Ovary (tissue), 9 donors: ENCODE results near the gene PTPRN2. TPM values are rescaled to one million over a fixed set of nuclear protein-coding genes. Genes with fewer than 3 reads are reported as not detected.

Experiments used
- DNase-seq, 5 donors: peaks; one replicate each; pipeline ENCODE4 v3.0.0-alpha.2; 2019 to 2020
- H3K27ac ChIP-seq, 2 donors: fragments of 200-600 bp; one replicate each; pipeline versions ENCODE4 v1.5.1 to v1.8.0; 2019 to 2022
- H3K27me3 ChIP-seq: fragments of 200-600 bp; one replicate; pipeline ENCODE4 v1.8.0; 2022
- H3K36me3 ChIP-seq: fragments of 200-600 bp; sonication (generic); one replicate; pipeline ENCODE4 v1.5.1; 2019
- H3K4me1 ChIP-seq: one replicate; pipeline ENCODE4 v1.8.1; 2013; ENCODE audit warnings: mild to moderate bottlenecking, moderate library complexity; ENCODE audit not compliant: insufficient read depth
- H3K4me3 ChIP-seq: fragments of 200-600 bp; sonication (generic); one replicate; pipeline ENCODE4 v1.5.1; 2017
- H3K9me3 ChIP-seq, 2 donors: fragments of 200-600 bp in 1 of 2; sonication (generic) in 1 of 2; one replicate each; pipeline versions ENCODE4 v1.5.1 to v1.8.1; 2013 to 2019; ENCODE audit warnings: mild to moderate bottlenecking in 1 of 2, moderate library complexity in 1 of 2
- CTCF ChIP-seq, 3 donors: fragments of 450-650 bp in 2 of 3; fragments of 200-600 bp in 1 of 3; IDR thresholded peaks; one replicate each; pipeline versions ENCODE4 v1.5.1 to v1.8.0; 2016 to 2022; ENCODE audit warnings: antibody characterized with exemption in 3 of 3, mild to moderate bottlenecking in 1 of 3
- EP300 ChIP-seq: sonication (generic); formaldehyde crosslinking; IDR thresholded peaks from one replicate; pipeline ENCODE4 v1.6.1; 2017; ENCODE audit warnings: antibody characterized with exemption
- POLR2A ChIP-seq: fragments of 450-650 bp; IDR thresholded peaks from one replicate; pipeline ENCODE4 v1.6.1; 2017; ENCODE audit warnings: antibody characterized with exemption, mild to moderate bottlenecking, moderate library complexity
- WGBS, 3 donors: extraction: QIAGEN DNeasy Blood & Tissue Kit in 1 of 3; methylation state at CpG; one replicate each; pipeline versions ENCODE4 v1.1.5 to v1.1.7; 2013 to 2017; 5-methylcytosine and 5-hydroxymethylcytosine counted together
- intact Hi-C, 4 donors: fragments of 100-400 bp; cut with DNase I; formaldehyde crosslinking; loops; one replicate each; pipeline versions ENCODE4 v1.11.0 to v1.15.1; 2022 to 2023
- polyA plus RNA-seq, 2 donors: library from polyadenylated mRNA; stranded (reverse); fragments of 200-250 nt in 1 of 2; fragments of 350-450 nt in 1 of 2; fragmentation: Illumina TruSeq in 1 of 2; extraction: RNeasy Lipid Tissue Mini Kit (QIAGEN cat#74804) in 1 of 2; gene quantifications; one replicate each; pipeline ENCODE4 v1.2.3, GENCODE V29; 2013 to 2014
- total RNA-seq, 7 donors: library from RNA; depleted of rRNA in 2 of 7; stranded (reverse); fragments of >200 nt in 2 of 7; fragmentation: NEBNext Ultra II Directional in 3 of 7; extraction: Animal tissue kit (Norgen Biotek cat#: 25700) in 3 of 7; gene quantifications; one replicate each; pipeline versions ENCODE4 v1.1.0 to v1.2.4, GENCODE V29; 2016 to 2023
- donor health status: DM: no; HTN: no; CAD: no; lungs with moderate emphysema.
- donor health status: DM: no; HTN: no; CAD: no.
- donor health status: Bipolar disorder and iron deficiency.
- donor health status: DM: yes; HTN: yes; CAD: no.
- donor health status: DM: no; HTN: no; CAD: no.
- donor health status: DM: yes; HTN: yes; CAD: no.

The PTPRN2 gene
- total and polyA plus RNA-seq, 9 donors, result 3.5 to 11.1 (median 5.9) TPM

GRCh38 chr7:158533386-158534133 is 54.1 kb downstream of the PTPRN2 start:
- H3K27me3 ChIP-seq, result no peaks in the 10 kb centered on the region
- H3K4me1 ChIP-seq, result no peaks in the 10 kb centered on the region
- no peaks in the 10 kb centered on the region for H3K9me3 ChIP-seq
- 80 to 87% (median 84%) methylated on average over 23 to 26 of the region's 26 CpGs for WGBS, 3 donors
- no peaks in the 10 kb centered on the region for H3K36me3 ChIP-seq
- no peak overlapping the region for H3K27ac ChIP-seq
- intact Hi-C loops, result no loop called here
- H3K4me3 ChIP-seq, result no peak overlapping the region
- TF ChIP-seq POLR2A (no peak), CTCF (IDR thresholded peaks at IDR 0.05) (no peak), EP300 (no peak)
- DNase-seq, result no peak

- intact Hi-C loops, result no loop called here
- Histone ChIP-seq H3K27ac (no peak overlapping the region), H3K27me3 (no peaks in the 10 kb centered on the region), H3K4me1 (no peaks in the 10 kb centered on the region), H3K9me3 (no peaks in the 10 kb centered on the region), H3K4me3 (no peak overlapping the region), H3K36me3 (no peaks in the 10 kb centered on the region)
- no peak for DNase-seq
- WGBS, 3 donors, result 60 to 63% (median 62%) methylated on average over 17 of the region's 17 CpGs
- TF ChIP-seq EP300 (no peak), CTCF (IDR thresholded peaks at IDR 0.05) (no peak), POLR2A (no peak)
Measured at GRCh38 chr7:158532093-158532627, 55.5 kb downstream of the PTPRN2 start.

GRCh38 chr7:158531661-158532060 is 56.0 kb downstream of the PTPRN2 start:
- no peaks in the 10 kb centered on the region for H3K4me1 ChIP-seq
- H3K4me3 ChIP-seq, result no peak overlapping the region
- 70 to 78% (median 77%) methylated on average over 11 of the region's 11 CpGs for WGBS, 3 donors
- DNase-seq, result no peak
- TF ChIP-seq CTCF (IDR thresholded peaks at IDR 0.05), result no peak
- no peak for TF ChIP-seq EP300
- TF ChIP-seq POLR2A, result no peak
- no peaks in the 10 kb centered on the region for H3K27me3 ChIP-seq
- no peaks in the 10 kb centered on the region for H3K9me3 ChIP-seq
- intact Hi-C loops, result no loop called here
- no peak overlapping the region for H3K27ac ChIP-seq
- H3K36me3 ChIP-seq, result no peaks in the 10 kb centered on the region

GRCh38 chr7:158530800-158531609 is 56.6 kb downstream of the PTPRN2 start:
- no peak for DNase-seq
- H3K36me3 ChIP-seq, result no peaks in the 10 kb centered on the region
- intact Hi-C loops, result no loop called here
- no peaks in the 10 kb centered on the region for H3K4me1 ChIP-seq
- H3K27ac ChIP-seq, result no peak overlapping the region
- 71 to 72% (median 71%) methylated on average over 23 to 24 of the region's 24 CpGs for WGBS, 3 donors
- H3K27me3 ChIP-seq, result no peaks in the 10 kb centered on the region
- H3K4me3 ChIP-seq, result no peak overlapping the region
- no peaks in the 10 kb centered on the region for H3K9me3 ChIP-seq
- TF ChIP-seq EP300 (no peak), CTCF (IDR thresholded peaks at IDR 0.05) (no peak), POLR2A (no peak)
